Osteoblast (primary cell): ENCODE measurements around the gene TMC1. TPM values are rescaled to one million over a fixed set of nuclear protein-coding genes. Genes with fewer than 3 reads are reported as not detected.
A peak's percentile ranks its signal among the peaks of the same experiment; 100 is the strongest.

ENCODE experiments used
- DNase-seq: peaks from one replicate; pipeline ENCODE4 v3.0.0; 2011; ENCODE audit warnings: low spot score, mixed read lengths; ENCODE audit not compliant: insufficient read length; ENCODE audit errors: missing footprints
- H2AFZ ChIP-seq: 2 replicates; pipeline ENCODE4 v1.6.0; 2011; ENCODE audit warnings: mild to moderate bottlenecking, low read length
- H3K27ac ChIP-seq: 2 replicates; pipeline ENCODE4 v1.5.1; 2011; ENCODE audit warnings: mild to moderate bottlenecking, low read depth, low read length, moderate library complexity
- H3K27me3 ChIP-seq: 2 replicates; pipeline ENCODE4 v1.6.0; 2012; ENCODE audit warnings: mild to moderate bottlenecking, control low read depth, inconsistent platforms, low read length, moderate library complexity; ENCODE audit not compliant: insufficient read depth
- H3K36me3 ChIP-seq: 2 replicates; pipeline ENCODE4 v1.5.1; 2011; ENCODE audit warnings: mild to moderate bottlenecking, low read length, control low read depth, moderate library complexity; ENCODE audit not compliant: insufficient read depth
- H3K4me1 ChIP-seq: 2 replicates; pipeline ENCODE4 v1.5.1; 2011; ENCODE audit warnings: mild to moderate bottlenecking, low read length, control low read depth, moderate library complexity; ENCODE audit not compliant: insufficient read depth
- H3K4me2 ChIP-seq: 2 replicates; pipeline ENCODE4 v1.6.0; 2011; ENCODE audit warnings: mild to moderate bottlenecking, low read length; ENCODE audit not compliant: insufficient read depth
- H3K4me3 ChIP-seq: fragments of 200-600 bp; sonication (generic); 3 replicates; pipeline ENCODE4 v1.5.1; 2012; ENCODE audit warnings: mild to moderate bottlenecking, low read length, inconsistent platforms; ENCODE audit not compliant: insufficient read depth
- H3K79me2 ChIP-seq: 2 replicates; pipeline ENCODE4 v1.6.0; 2012; ENCODE audit warnings: mild to moderate bottlenecking, low read length, control low read depth, inconsistent platforms; ENCODE audit not compliant: insufficient read depth
- H3K9me3 ChIP-seq: 2 replicates; pipeline ENCODE4 v1.5.1; 2011; ENCODE audit warnings: low read depth, low read length, control low read depth
- H4K20me1 ChIP-seq: 2 replicates; pipeline ENCODE4 v1.6.0; 2012; ENCODE audit warnings: mild to moderate bottlenecking, low read length, control low read depth; ENCODE audit not compliant: insufficient read depth
- total RNA-seq: library from RNA; depleted of rRNA; stranded (reverse); fragments of >200 nt; gene quantifications from 2 replicates; pipeline ENCODE4 v1.2.3, GENCODE V29; 2012
- TF ChIP-seq, protein P1 (sequence below): IDR thresholded peaks from 2 replicates; pipeline ENCODE4 v1.5.1; 2011; ENCODE audit warnings: mild to moderate bottlenecking, low read depth, low read length, moderate library complexity; ENCODE audit errors: extremely low read depth

Gene TMC1
- total RNA-seq, 1 donor: under 0.01 TPM

DNA sequence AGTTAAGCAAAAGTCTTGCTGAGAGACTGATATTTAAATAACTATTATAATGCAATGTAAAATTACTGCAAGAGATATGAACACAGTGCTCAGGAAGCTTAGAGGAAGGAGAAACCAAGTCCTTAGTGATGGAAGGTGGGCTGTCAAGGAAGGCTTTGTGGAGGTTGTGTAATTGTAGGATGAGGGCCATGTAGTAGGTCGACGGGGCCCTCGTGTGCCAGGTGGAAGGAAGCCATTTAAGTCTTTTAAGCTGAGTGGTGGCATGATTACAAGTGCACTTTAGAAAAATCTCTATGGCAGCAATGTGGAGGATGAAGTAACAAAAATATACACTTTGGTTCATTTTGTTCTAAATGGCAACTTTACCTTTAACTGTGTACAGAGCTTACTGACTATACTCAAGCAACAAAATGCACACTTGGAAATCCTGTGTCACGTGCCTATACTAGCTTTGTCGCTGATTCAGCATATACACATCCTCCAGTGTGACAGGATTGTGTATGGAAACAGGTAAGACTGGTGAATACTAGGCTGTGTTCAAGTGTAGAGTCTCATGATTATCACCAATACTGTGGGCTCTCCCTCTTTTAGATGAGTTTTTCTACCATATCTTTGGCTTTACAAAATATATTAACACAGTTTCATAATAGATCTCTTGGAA is 78.6 kb downstream of the TMC1 start:
- DNase-seq: no peak
- Histone ChIP-seq H2AFZ (no peak overlapping the region), H3K27me3 (no peaks in the 10 kb centered on the region), H4K20me1 (no peaks in the 10 kb centered on the region), H3K4me3 (no peak overlapping the region), H3K9me3 (no peaks in the 10 kb centered on the region), H3K79me2 (no peaks in the 10 kb centered on the region), H3K27ac (no peak overlapping the region), H3K4me1 (peaks cover 29% of the 10 kb centered on the region), H3K4me2 (no peak overlapping the region), H3K36me3 (no peaks in the 10 kb centered on the region)
- TF ChIP-seq, protein P1, sequence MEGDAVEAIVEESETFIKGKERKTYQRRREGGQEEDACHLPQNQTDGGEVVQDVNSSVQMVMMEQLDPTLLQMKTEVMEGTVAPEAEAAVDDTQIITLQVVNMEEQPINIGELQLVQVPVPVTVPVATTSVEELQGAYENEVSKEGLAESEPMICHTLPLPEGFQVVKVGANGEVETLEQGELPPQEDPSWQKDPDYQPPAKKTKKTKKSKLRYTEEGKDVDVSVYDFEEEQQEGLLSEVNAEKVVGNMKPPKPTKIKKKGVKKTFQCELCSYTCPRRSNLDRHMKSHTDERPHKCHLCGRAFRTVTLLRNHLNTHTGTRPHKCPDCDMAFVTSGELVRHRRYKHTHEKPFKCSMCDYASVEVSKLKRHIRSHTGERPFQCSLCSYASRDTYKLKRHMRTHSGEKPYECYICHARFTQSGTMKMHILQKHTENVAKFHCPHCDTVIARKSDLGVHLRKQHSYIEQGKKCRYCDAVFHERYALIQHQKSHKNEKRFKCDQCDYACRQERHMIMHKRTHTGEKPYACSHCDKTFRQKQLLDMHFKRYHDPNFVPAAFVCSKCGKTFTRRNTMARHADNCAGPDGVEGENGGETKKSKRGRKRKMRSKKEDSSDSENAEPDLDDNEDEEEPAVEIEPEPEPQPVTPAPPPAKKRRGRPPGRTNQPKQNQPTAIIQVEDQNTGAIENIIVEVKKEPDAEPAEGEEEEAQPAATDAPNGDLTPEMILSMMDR: no peak

DNA sequence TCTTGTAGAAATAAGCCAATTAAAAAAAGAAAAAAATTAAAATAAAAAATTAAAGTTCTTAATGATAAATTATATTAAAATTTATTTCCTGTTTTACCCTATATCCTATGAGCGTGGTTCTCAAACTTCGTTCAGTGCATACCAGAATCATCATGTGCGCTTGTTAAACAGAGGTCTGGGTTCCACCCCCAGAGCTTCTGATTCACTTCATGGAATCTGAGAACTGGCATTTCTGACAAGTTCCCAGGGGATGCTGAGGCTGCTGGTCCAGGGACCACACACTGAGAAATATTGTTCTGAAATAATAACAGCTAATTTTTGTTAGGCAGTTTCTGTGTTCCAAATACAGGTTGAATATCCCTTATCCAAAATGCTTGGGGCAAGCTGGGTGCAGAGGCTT is 79.3 kb downstream of the TMC1 start:
- Histone ChIP-seq H2AFZ (no peak overlapping the region), H3K9me3 (no peaks in the 10 kb centered on the region), H3K27ac (no peak overlapping the region), H3K4me1 (peaks cover 29% of the 10 kb centered on the region), H3K79me2 (no peaks in the 10 kb centered on the region), H3K27me3 (no peaks in the 10 kb centered on the region), H4K20me1 (no peaks in the 10 kb centered on the region), H3K4me3 (no peak overlapping the region), H3K36me3 (no peaks in the 10 kb centered on the region), H3K4me2 (no peak overlapping the region)
- peak; percentile 67 for DNase-seq
- TF ChIP-seq, protein P1: no peak

DNA sequence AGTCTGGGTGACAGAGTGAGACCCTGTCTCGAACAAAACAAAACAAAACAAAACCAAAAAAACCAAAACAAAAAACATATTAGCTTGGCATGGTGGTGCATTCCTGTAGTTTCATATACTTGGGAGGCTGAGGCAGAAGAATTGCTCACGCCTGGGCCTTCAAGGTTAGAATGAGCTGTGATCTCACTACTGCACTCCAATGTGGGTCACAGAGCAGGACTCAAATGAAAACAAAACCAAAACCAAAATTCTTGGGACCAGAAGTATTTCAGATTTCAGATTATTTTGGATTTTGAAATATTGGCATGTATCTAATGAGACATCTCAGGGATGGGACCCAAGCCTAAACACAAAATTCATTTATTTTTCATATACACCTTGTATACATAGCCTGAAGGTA is 80.2 kb downstream of the TMC1 start:
- TF ChIP-seq, protein P1: no peak
- no peaks in the 10 kb centered on the region for H4K20me1 ChIP-seq
- no peak overlapping the region for H3K4me2 ChIP-seq
- H3K27me3 ChIP-seq: no peaks in the 10 kb centered on the region
- no peak for DNase-seq
- no peak overlapping the region for H3K4me3 ChIP-seq
- H3K9me3 ChIP-seq: no peaks in the 10 kb centered on the region
- H3K79me2 ChIP-seq: no peaks in the 10 kb centered on the region
- no peak overlapping the region for H3K27ac ChIP-seq
- no peak overlapping the region for H2AFZ ChIP-seq
- no peaks in the 10 kb centered on the region for H3K36me3 ChIP-seq
- H3K4me1 ChIP-seq: peaks cover 29% of the 10 kb centered on the region

DNA sequence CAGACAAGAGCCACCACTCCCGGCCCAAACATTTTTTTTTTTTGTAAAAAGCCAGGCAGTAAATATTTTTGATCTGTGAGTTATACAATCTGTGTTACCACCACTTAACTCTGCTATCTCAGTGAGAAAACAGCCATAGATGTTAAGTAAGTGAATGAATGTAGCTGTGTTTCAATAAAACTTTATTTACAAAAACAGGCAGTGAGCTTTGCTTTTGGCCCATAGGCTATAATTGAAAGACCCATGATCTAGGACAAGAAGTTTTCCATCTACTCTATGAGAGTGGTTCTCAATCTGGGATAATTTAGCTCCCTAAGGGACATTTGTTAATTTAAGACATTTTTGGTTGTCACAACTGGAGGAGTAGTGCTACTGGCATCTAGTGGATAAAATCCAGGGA is 91.0 kb downstream of the TMC1 start:
- Histone ChIP-seq H3K9me3 (no peaks in the 10 kb centered on the region), H3K4me2 (no peak overlapping the region), H3K79me2 (no peaks in the 10 kb centered on the region), H3K4me1 (no peaks in the 10 kb centered on the region), H3K4me3 (no peak overlapping the region), H4K20me1 (no peaks in the 10 kb centered on the region), H3K27ac (no peak overlapping the region), H3K36me3 (no peaks in the 10 kb centered on the region), H2AFZ (no peak overlapping the region), H3K27me3 (no peaks in the 10 kb centered on the region)
- DNase-seq: no peak
- TF ChIP-seq, protein P1: peak; percentile 25
